ENCODE results near the gene VAMP1.
"Not testable (repeated sequence)": the region's sequence is repeated elsewhere in the genome, so short reads cannot be mapped to it uniquely, and the experiment has no call there.

The VAMP1 gene

DNA sequence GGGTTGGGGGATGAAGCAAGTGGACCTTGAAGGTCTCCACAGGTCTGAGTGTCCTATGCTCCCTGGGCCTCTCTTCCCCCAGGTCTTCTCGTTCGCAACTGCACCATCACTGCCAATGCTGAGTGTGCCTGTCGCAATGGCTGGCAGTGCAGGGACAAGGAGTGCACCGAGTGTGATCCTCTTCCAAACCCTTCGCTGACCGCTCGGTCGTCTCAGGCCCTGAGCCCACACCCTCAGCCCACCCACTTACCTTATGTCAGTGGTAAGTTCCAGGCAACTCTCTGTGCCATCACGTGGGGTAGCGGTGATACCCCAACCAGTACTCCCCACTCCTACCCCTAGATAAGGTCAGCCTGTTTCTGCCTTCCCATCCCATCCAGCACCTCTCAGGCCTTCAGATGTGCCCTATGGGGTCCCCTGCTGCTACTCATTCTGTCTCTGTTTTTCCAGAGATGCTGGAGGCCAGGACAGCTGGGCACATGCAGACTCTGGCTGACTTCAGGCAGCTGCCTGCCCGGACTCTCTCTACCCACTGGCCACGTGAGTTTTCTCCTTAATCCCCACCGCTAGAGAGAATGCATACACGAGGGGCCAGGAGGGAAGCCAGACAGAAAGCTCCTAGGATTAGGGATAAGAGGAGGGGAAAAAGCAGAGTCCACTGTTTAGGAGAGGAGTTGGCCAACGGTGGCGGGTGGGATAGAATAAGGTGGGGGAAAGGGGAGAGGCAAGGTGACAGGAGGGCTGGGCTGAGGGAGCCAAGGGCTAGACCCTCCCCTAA lies 20.2 kb downstream of the VAMP1 start:
- DNase-seq = no peak

- DNase-seq = peak in 1 of 2 donors; percentile 43
Observed at GRCh38 chr12:6444704-6445688, 25.5 kb downstream of the VAMP1 start, which contains the start of gene CD27. CD27 (plus strand) TSS chr12:6444955; CDS start chr12:6445096, 141 bp downstream.

GRCh38 chr12:6444031-6444430 lies 26.4 kb downstream of the VAMP1 start:
- no peak for DNase-seq

DNA sequence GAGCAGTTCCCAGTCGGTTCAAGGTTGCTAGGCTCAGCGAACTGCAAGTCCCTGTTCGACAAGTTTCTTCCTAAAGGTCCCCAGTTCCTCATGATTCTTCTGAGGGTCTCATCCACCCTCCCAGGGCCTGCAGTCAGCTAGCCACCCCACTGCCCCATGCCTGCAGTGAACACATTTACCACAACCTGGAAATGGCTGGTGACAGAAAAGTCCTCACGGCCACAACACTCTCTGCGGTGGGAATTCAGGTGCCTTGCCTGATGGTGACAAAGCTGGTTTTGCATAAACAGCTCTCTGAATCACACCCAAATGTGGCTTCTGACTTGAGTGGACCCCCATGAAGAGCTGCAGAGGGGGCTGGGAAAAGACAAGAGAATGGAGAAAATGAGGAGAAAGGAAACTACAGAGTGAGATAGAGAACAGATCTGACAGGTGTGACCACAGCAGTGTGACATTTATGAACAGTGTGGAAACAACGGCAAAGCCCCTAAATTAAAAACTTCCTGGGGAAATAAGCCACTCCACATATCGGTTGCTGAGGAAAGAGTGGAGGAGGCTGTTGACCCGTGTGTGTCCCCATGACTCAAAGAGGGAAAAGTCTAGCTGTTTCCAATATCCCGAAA lies 27.0 kb downstream of the VAMP1 start:
- no peak for DNase-seq

- no peak for DNase-seq
Observed at GRCh38 chr12:6442836-6443235, 27.6 kb downstream of the VAMP1 start.

DNA sequence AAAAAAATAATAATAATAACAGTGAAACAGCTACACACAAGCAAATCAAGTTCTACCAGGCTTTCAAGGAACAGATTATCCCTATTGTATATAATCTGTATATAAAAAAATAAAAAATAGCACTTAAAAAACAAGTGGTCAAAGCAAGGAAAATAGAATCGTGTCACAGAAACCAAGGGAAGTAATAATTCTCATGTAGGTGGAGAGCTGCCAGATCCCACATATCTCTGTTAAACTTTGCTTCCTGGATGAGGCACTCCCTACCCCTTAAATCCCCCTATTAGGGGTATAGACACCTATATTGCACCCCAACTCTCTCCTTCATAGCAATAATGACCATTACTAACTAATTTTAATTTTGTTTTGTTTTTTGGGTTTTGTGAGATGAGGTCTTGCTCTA lies 30.1 kb downstream of the VAMP1 start:
- no peak for DNase-seq

- DNase-seq = no peak
Observed at GRCh38 chr12:6438345-6438744, 32.1 kb downstream of the VAMP1 start.

- no peak for DNase-seq
Observed at GRCh38 chr12:6437586-6437985, 32.9 kb downstream of the VAMP1 start.

- DNase-seq = no peak
Observed at GRCh38 chr12:6435961-6436715, 34.3 kb downstream of the VAMP1 start.

DNA sequence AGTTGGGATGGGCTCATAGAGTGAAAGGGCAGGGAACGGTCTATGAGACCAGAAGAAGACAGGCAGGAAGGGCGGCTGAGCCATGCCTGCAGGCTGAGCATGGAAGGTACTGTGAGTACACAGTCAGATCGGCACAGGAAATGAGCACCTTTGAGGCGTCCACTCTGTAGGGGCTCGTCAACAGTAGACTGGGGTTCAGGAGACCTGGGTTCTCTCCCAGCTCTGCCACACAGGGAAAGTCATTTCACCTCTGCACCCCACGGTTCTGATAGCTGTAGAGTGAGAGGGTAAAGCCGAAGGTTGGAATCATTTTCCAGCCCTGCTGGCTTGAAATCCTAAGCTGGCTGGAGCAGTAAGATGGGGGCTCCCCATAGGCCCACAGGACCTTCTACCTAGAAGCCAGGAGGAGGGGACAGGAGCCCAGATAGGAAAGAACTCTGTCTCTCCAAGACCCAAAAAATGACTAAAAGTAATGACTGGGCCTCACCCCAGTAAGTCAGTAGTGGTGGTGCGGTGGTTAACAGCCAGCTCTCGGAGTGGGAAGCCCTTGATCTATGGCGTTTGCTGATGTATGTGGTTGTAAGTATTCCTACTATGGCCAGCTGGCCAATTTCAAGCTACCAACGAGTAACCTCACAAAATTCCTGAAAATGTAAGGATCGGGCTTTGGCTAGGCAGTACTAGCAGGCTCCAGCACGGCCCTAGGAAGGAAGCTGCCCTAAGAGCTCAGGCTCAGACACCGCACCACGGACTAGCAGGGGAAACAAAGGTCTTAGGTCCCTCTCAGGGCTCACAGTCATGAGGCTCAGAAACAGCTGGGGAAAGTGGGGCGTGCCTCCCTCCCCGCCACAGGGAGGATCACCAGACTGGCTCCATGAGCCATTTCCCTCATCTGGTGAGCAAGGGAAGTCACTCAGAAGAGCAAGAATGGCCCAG lies 36.0 kb downstream of the VAMP1 start:
- no peak for DNase-seq

DNA sequence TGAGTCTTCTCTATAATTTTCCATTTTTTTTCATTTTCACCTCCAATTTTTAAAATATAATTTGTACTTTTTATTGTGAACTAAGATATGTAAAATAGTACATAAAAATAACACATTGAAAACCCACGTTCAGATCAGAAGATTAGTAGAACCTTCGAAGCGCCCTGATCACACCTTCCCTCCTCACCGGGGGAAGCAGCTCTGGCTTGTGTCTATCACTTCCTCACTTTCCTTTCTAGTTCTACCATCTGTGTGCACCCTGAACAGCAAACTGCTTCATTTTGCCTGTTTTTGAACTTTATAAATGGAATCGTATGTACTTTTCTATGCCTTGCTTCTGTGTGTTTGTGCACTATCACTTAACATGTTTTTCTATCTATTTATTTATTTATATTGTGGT lies 37.5 kb downstream of the VAMP1 start:
- DNase-seq = no peak

DNA sequence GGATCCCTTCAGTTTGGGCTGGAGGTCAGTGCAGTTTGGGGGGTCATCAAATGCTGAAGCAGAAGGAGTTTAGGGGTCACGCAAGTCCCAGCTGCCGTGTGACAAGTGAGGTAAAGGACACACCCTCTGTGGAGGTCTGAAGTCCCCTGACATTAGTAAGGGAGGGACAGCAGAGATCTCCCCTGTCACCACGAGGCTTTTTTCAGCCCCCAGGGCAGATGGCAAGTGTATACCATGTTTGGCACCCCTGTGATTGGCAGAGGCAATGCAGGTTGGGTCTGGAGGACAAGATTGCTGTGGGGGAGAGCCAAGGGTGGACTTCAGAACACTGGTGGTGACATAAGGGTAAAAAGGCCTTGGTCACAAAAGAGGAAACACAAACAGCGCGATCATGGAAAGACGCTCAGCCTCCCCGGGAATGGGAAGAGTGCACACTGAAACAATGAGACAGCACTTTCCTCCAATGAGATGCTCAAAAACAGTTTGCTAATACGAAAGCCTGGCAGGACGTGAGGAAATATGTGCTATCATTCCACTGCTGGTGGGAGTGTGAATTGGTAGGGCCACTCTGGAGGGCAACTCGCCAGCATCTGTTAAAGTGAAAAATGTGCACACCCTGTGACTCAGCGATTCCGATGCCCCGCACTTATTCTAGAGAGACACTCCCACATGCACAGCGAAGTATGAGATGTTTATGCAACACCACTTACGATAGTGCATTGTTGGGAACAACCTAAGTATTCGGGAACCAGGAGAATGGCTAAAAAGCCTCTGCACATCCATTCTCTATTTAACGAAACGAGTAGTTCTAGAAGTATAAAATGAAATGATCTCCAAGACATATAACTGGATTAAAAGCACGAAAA lies 40.1 kb downstream of the VAMP1 start:
- DNase-seq = no peak

DNA sequence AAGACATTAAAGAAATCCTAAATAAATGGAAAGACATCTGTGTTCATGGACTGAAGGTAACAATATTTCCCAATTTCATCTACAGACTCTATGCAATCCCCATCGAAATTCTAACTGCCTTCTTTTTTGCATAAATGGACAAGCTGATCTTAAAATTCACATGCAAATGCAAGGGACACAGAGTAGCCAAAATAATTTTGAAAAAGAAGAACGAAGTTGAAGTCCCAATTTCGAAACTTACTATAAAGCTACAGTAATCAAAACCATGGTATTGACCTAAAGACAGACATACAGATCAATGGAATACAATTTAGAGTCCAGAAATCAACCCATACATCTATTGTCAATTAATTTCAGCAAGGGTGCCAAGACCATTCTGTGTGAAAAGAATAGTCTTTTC lies 42.2 kb downstream of the VAMP1 start:
- no peak for DNase-seq

- DNase-seq = not testable (repeated sequence)
Observed at GRCh38 chr12:6427796-6428195, 42.7 kb downstream of the VAMP1 start.

GRCh38 chr12:6426882-6427671 lies 43.4 kb downstream of the VAMP1 start:
- DNase-seq = peak; percentile 79 to 83

- DNase-seq = peak in 1 of 2 donors; percentile 55
Observed at GRCh38 chr12:6425590-6426531, 44.6 kb downstream of the VAMP1 start.

DNA sequence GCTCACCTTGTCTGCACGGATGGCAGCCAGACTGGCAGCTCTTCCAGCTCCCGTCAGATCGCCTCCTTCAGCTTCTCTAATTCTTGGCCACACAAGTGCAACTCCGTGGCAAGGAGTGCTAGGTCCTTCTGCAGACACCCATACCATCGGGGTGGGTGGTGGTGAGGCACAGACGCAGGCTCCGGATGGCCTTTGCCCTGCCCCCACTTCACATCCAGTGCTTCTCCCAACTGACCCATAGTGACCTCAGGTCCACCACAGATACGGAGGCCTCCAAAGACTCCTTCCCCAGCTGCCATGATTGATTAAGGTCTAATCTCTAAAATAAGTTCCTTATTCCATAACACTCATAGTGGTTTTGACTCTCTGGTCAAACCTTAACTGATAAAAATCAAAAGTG lies 45.6 kb downstream of the VAMP1 start:
- no peak for DNase-seq

DNA sequence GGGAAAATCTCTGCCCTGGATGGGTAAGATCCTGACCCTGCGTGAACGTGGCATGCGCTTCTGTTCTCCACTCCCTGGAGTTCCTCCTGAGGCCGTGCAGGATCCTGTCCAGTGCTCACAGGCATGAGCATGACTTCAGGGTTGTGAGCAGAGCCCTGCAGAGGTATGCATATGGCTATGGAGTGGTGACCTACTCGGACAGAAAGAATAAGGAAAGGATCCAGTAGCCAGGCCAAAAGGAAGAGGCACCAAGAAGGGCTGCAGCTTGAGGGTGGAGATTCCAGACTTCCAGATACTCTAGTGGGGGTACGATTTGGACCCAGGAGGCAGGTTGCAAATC lies 46.5 kb downstream of the VAMP1 start:
- no peak for DNase-seq

All from CD4-positive, alpha-beta T cell treated with Interleukin-1 beta for 1 hour (primary cell).